NOMO-1 treated with dmso at 0.1 percent for 144 hours (cell line): ENCODE data around the gene RPL27.
A peak's percentile ranks its signal among the peaks of the same experiment; 100 is the strongest.

ENCODE experiments used
- DNase-seq: peaks from one replicate; lab custom pipeline; 2025; ENCODE audit not compliant: unreplicated experiment; lab: John Stamatoyannopoulos, UW

RPL27 gene

GRCh38 chr17:43020789-43021740 is 22.8 kb downstream of the RPL27 start:
- DNase-seq: no peak

GRCh38 chr17:43021741-43022512 is 23.7 kb downstream of the RPL27 start, which contains the start of gene VAT1:
VAT1 (minus strand) TSS chr17:43022385; CDS start chr17:43022322, 63 bp downstream.
- peak; percentile 65 for DNase-seq

GRCh38 chr17:43024407-43025289 is 26.4 kb downstream of the RPL27 start, which contains the start of gene RND2:
RND2 (plus strand) TSS chr17:43025231; CDS start chr17:43025348, 117 bp downstream.
- DNase-seq: peak; percentile 86

- DNase-seq: no peak
These were observed 27.1 kb downstream of the RPL27 start for GRCh38 chr17:43025290-43025657.

- no peak for DNase-seq
These were observed 27.7 kb downstream of the RPL27 start for GRCh38 chr17:43025766-43026537.

GRCh38 chr17:43026595-43026994 is 28.4 kb downstream of the RPL27 start:
- DNase-seq: no peak

GRCh38 chr17:43027091-43028032 is 29.1 kb downstream of the RPL27 start:
- no peak for DNase-seq

- DNase-seq: no peak
These were observed 30.1 kb downstream of the RPL27 start for GRCh38 chr17:43028221-43028861.

GRCh38 chr17:43030137-43030767 is 32.0 kb downstream of the RPL27 start:
- no peak for DNase-seq

- DNase-seq: no peak
These were observed 33.4 kb downstream of the RPL27 start for GRCh38 chr17:43031666-43032065.

GRCh38 chr17:43033948-43034881 is 36.0 kb downstream of the RPL27 start:
- no peak for DNase-seq

GRCh38 chr17:43034894-43035293 is 36.7 kb downstream of the RPL27 start:
- DNase-seq: no peak

- DNase-seq: no peak
These were observed 41.4 kb downstream of the RPL27 start for GRCh38 chr17:43039646-43040045.

GRCh38 chr17:43040655-43041054 is 42.4 kb downstream of the RPL27 start:
- no peak for DNase-seq

GRCh38 chr17:43042025-43042628 is 43.9 kb downstream of the RPL27 start:
- no peak for DNase-seq

- no peak for DNase-seq
These were observed 45.1 kb downstream of the RPL27 start for GRCh38 chr17:43043307-43043706.
